AG04449 (cell line): ENCODE results near the gene PTPN6.

Experiments
- CTCF ChIA-PET: fragments of 350-600 bp; formaldehyde crosslinking; extraction: SDS; loops from one replicate; lab custom pipeline; 2021; ENCODE audit warnings: antibody characterized with exemption; lab: Yijun Ruan, JAX
- POLR2A ChIA-PET: fragments of 400-600, 350-600 bp; formaldehyde crosslinking; extraction: SDS; loops from one replicate; lab custom pipeline; 2020; ENCODE audit warnings: antibody characterized with exemption, inconsistent platforms; lab: Yijun Ruan, JAX
- DNase-seq: peaks from one replicate; pipeline ENCODE4 v3.0.0-alpha.2; 2010; ENCODE audit warnings: low read depth, low spot score
- H3K4me3 ChIP-seq: 2 replicates; pipeline ENCODE4 v1.5.1; 2011; ENCODE audit warnings: low read depth, mild to moderate bottlenecking, control low read depth, low read length
- TF ChIP-seq, protein P1 (sequence below): IDR thresholded peaks from one replicate; pipeline ENCODE4 v1.5.1; 2011; ENCODE audit warnings: mild to moderate bottlenecking, moderate library complexity, low read length, control low read depth, inconsistent platforms; ENCODE audit not compliant: insufficient read depth; ENCODE audit errors: missing control alignments

Gene PTPN6

DNA sequence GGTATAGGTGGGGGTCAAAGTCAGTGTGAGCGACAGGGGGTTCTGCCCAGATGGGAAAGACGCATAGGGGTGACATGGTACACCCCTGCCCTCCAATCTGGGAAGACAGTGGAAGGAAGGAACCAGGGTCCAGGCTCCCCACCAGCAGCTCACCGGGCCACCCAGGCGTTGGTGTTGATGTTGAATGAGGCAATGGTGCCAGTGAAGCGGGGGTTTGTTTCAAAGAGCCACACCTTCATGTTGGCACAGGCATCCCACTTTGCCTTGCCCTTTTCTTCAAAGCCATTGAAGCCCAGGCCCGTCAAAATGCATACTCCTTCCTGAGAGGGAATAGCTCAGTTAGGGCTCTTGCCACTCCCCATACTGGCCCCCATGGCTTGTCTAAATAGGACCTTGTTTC lies 27.0 kb downstream of the PTPN6 start:
- H3K4me3 ChIP-seq: no peak overlapping the region
- ChIA-PET POLR2A (no interaction called here), CTCF (interaction anchor here (1.0 kb wide), 1 partner anchor 13 kb away, joined by 6 read pairs; no protein-coding TSS in a partner anchor)
- DNase-seq: no peak
- TF ChIP-seq, protein P1, sequence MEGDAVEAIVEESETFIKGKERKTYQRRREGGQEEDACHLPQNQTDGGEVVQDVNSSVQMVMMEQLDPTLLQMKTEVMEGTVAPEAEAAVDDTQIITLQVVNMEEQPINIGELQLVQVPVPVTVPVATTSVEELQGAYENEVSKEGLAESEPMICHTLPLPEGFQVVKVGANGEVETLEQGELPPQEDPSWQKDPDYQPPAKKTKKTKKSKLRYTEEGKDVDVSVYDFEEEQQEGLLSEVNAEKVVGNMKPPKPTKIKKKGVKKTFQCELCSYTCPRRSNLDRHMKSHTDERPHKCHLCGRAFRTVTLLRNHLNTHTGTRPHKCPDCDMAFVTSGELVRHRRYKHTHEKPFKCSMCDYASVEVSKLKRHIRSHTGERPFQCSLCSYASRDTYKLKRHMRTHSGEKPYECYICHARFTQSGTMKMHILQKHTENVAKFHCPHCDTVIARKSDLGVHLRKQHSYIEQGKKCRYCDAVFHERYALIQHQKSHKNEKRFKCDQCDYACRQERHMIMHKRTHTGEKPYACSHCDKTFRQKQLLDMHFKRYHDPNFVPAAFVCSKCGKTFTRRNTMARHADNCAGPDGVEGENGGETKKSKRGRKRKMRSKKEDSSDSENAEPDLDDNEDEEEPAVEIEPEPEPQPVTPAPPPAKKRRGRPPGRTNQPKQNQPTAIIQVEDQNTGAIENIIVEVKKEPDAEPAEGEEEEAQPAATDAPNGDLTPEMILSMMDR: no peak

DNA sequence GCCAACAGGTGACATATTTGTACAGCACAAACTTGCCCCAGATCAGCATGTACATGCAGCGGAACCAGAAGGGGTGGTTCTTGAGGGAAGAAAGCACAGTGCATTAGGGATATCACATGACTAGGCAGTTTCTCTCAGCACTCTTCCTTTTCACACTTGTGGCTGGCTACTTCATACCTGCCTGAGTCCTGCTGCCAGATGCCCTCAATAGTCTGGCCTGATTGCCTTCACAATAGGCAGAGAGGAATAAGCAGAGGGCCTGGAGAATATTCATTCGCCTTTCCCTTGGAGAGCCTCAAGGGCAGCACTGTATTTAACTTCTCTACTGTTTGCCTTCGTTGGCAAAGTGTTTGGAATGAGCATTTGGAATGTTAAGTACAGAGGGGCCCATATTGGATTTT lies 27.5 kb downstream of the PTPN6 start:
- POLR2A ChIA-PET: no interaction called here
- CTCF ChIA-PET: interaction anchor here (1.0 kb wide), 2 partner anchors 40 to 133 kb away, joined by 3 read pairs; partner anchors contain the start of gene LPCAT3
- H3K4me3 ChIP-seq: no peak overlapping the region
- TF ChIP-seq, protein P1: no peak
- DNase-seq: no peak

DNA sequence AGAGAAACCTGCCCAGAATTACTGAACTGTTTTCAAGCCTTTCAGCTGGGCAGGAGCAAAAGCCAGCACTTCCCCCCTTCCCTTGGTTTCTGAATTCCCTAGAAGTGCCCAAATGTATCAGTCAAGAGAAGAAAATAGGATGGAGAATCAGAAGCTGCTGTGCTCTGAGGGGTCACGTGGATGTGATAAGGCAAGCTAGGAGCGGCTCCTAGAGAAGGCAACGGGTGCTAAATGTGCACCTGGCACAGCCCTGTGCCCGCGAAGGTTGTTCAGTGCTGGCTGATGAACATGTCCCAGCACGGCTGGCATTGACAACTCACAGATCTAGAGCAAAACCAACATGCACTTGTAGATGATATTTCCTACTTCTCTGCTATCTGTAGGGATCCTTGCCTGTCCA lies 27.9 kb downstream of the PTPN6 start:
- ChIA-PET CTCF (interaction anchor here (1.0 to 1.8 kb wide), 3 partner anchors 15 to 132 kb away, joined by 3 to 6 read pairs (median 3); partner anchors contain the start of gene LPCAT3), POLR2A (no interaction called here)
- no peak overlapping the region for H3K4me3 ChIP-seq
- TF ChIP-seq, protein P1: no peak
- no peak for DNase-seq

DNA sequence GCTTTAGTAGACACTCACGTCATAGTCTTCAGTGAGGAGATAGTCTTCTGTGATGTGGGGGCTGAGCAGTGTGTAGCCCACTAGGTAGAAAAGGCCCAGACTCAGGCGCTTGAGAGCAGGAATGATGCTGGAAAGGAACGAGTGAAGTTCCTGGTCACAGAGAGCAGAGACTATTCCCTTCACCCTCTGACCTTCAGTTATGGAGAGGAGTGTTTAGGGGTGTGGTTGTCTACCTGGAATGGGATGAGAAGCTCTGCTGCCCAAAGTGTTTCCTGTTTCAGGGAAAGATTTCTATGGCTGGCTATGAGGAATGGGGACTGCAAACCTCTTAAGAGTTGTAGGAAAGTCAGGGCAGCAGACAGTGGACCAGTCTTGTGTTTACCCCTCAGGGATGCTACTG lies 28.3 kb downstream of the PTPN6 start:
- TF ChIP-seq, protein P1: no peak

DNA sequence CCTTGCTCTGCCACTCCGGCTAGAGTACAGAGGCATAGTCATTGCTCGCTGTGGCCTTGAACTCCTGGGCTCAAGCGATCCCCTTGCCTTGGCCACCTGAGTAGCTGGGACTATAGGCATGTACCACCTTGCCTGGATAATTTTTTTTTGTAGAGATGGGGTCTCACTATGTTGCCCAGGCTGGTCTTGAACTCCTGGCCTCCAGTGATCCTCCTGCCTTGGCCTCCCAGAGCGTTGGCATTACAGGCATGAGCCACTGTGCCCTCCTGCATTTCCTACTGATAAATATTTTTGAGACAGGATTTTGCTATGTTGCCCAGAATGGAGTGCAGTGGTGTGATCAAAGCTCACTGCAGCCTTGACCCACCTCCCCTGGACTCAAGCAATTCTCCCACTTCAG lies 28.9 kb downstream of the PTPN6 start:
- ChIA-PET CTCF (interaction anchor here (1.8 kb wide), 1 partner anchor 16 kb away, joined by 6 read pairs; no protein-coding TSS in a partner anchor), POLR2A (no interaction called here)
- no peak for DNase-seq
- H3K4me3 ChIP-seq: no peak overlapping the region
- TF ChIP-seq, protein P1: no peak

More for the DNA sequence above, 28.3 kb downstream of the PTPN6 start:
- CTCF ChIA-PET: interaction anchor here (1.0 to 1.8 kb wide), 3 partner anchors 15 to 132 kb away, joined by 3 to 6 read pairs (median 3); partner anchors contain the start of gene LPCAT3
- POLR2A ChIA-PET: no interaction called here
- no peak for DNase-seq
- H3K4me3 ChIP-seq: no peak overlapping the region

DNA sequence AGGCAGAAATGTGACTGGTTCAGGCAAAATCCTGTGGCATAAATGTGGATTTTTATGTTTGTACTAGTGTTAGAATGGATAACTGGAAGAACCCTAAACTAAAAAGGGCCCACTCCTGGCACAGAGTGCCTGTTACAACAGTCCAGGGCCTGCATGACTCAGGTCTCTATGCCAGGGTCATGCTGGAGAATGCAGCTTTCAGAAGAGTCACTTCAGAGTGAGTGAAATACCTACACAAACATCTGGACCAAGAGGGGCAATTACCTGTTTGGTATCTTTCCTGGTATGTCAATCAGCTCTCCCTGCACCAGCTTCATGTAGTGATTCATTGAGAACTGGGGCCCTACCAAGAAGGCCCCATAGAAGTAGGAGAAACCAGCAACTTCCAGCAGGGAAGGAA lies 29.6 kb downstream of the PTPN6 start:
- CTCF ChIA-PET: interaction anchor here (1.8 kb wide), 1 partner anchor 16 kb away, joined by 6 read pairs; no protein-coding TSS in a partner anchor
- DNase-seq: no peak
- TF ChIP-seq, protein P1: no peak
- no peak overlapping the region for H3K4me3 ChIP-seq
- POLR2A ChIA-PET: no interaction called here
